ENCODE data around the gene CDK18.
A peak's percentile ranks its signal among the peaks of the same experiment; 100 is the strongest.

The CDK18 gene

GRCh38 chr1:205522692-205523091 lies 18.2 kb downstream of the CDK18 start:
- no peak for TF ChIP-seq CTCF (IDR thresholded peaks at IDR 0.05; ENCODE audit: control insufficient read depth, insufficient read depth, low read depth, low read length, missing control alignments)
- no peak overlapping the region for H3K4me3 ChIP-seq (ENCODE audit: control insufficient read depth, low read depth, low read length)
- no peak for DNase-seq (ENCODE audit: low read depth)

- DNase-seq (ENCODE audit: low read depth) = no peak
Measured at GRCh38 chr1:205523261-205523890, 18.9 kb downstream of the CDK18 start.

GRCh38 chr1:205523891-205524793 lies 19.7 kb downstream of the CDK18 start:
- peak; percentile 83 for TF ChIP-seq CTCF (IDR thresholded peaks at IDR 0.05; ENCODE audit: control insufficient read depth, insufficient read depth, low read depth, low read length, missing control alignments)
- no peak overlapping the region for H3K4me3 ChIP-seq (ENCODE audit: control insufficient read depth, low read depth, low read length)
- no peak for DNase-seq (ENCODE audit: low read depth)

More at GRCh38 chr1:205523261-205523890, 18.9 kb downstream of the CDK18 start:
- no peak overlapping the region for H3K4me3 ChIP-seq (ENCODE audit: control insufficient read depth, low read depth, low read length)
- no peak for TF ChIP-seq CTCF (IDR thresholded peaks at IDR 0.05; ENCODE audit: control insufficient read depth, insufficient read depth, low read depth, low read length, missing control alignments)

- no peak for DNase-seq (ENCODE audit: low read depth)
- no peak overlapping the region for H3K4me3 ChIP-seq (ENCODE audit: control insufficient read depth, low read depth, low read length)
- no peak for TF ChIP-seq CTCF (IDR thresholded peaks at IDR 0.05; ENCODE audit: control insufficient read depth, insufficient read depth, low read depth, low read length, missing control alignments)
Measured at GRCh38 chr1:205524794-205525101, 20.3 kb downstream of the CDK18 start.

GRCh38 chr1:205525495-205526285 lies 21.2 kb downstream of the CDK18 start:
- no peak for DNase-seq (ENCODE audit: low read depth)
- TF ChIP-seq CTCF (IDR thresholded peaks at IDR 0.05; ENCODE audit: control insufficient read depth, insufficient read depth, low read depth, low read length, missing control alignments) = no peak
- no peak overlapping the region for H3K4me3 ChIP-seq (ENCODE audit: control insufficient read depth, low read depth, low read length)

DNA sequence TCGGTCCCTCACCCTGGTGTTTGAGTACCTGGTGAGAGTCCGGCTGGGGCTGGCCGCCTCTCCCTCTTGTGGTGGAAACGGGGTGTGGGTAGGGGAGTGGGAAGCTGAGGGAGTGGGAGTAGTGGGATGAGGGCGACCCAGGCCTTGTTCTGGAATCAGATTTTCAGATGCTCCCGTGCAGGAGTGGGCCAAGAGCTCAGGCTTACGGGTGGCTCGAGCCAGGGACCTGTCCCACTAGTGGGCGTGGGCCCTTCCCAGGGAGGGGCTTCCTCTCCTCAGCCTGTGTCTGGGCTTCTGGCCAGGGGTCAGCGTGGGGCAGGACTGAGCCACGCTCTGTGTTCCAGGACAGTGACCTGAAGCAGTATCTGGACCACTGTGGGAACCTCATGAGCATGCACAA lies 22.0 kb downstream of the CDK18 start:
- no peak for DNase-seq (ENCODE audit: low read depth)
- no peak overlapping the region for H3K4me3 ChIP-seq (ENCODE audit: control insufficient read depth, low read depth, low read length)
- no peak for TF ChIP-seq CTCF (IDR thresholded peaks at IDR 0.05; ENCODE audit: control insufficient read depth, insufficient read depth, low read depth, low read length, missing control alignments)
